ENCODE data around the gene OR2A42.
"Not testable (repeated sequence)": the region's sequence is repeated elsewhere in the genome, so short reads cannot be mapped to it uniquely, and the experiment has no call there.

OR2A42 gene

DNA sequence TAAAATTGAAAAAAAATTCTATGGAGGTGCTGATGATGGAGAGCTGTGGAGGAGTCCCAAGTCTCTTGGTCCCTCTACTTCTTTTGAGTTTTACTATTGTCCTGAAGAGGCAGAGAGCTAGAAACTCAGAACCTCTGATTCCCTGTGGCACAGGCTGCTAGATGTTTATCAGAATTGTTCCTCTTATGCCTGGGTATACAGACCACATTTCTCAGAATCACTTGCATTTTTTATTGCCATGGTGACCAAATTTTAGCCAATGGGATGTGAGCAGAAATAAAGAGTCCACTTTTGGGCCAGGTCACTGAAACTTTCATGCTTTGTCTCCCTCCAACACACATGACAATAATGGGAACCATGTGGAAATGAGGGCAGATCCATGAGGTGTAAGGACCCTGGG lies 15.7 kb downstream of the OR2A42 start:
- not testable (repeated sequence) for DNase-seq (ENCODE audit: low read depth in 2 of 2)

DNA sequence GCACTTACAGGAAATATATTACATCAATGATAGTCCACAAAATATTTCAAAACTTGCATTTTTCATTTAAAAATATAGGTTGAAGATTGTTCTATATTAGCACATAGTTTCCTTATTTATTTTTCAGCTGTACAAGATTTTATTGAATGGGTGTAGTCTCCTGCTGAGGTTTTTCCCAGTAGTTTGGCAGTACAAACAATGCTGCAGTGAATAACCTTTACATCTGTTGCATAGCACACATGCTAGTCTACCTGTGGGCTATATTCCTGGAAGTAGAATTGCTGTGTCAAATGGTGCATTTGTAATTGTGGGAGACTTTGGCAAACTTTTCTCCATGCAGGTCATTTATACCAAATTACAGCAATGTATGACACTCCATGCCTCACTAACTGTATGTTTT lies 18.9 kb downstream of the OR2A42 start:
- not testable (repeated sequence) for DNase-seq (ENCODE audit: low read depth in 2 of 2)

DNA sequence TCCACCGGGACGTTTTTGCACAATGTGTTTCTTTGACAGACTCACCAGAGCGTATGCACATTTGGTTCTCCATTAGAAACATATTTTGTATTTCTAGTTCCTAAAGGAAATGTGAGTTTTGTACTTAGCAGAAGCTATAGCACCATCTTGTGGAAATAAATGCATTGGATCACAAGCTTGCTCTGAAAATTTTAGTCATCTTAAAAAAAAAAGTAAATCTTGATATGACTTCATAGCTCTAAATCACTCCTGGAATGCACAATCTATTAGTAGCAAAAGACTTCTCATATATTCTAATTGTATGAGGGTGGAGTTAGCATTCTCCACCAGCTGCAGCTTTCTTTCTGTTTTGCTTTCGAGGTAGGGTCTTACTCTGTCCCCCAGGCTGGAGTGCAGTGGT lies 20.3 kb downstream of the OR2A42 start:
- not testable (repeated sequence) for DNase-seq (ENCODE audit: low read depth in 2 of 2)

DNA sequence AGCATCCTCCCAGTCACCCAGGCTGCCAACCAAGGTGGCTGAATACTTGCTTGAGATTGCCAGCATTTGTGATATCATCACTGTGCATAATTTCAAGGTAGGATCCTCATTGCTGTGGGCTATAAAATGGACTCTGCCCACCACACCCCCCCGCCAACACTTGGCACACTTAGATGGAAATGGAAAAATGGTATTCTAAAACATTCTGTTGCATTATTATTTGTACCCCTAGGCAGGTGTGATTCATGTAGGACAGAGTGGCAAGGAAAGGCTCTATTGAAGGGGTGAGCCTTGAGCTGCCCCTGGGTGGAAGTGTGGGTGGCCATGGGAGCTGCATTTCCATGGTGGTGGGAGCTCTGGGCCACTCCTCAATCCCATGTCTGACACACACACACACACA lies 20.8 kb downstream of the OR2A42 start:
- DNase-seq (ENCODE audit: low read depth in 2 of 2) = not testable (repeated sequence)

DNA sequence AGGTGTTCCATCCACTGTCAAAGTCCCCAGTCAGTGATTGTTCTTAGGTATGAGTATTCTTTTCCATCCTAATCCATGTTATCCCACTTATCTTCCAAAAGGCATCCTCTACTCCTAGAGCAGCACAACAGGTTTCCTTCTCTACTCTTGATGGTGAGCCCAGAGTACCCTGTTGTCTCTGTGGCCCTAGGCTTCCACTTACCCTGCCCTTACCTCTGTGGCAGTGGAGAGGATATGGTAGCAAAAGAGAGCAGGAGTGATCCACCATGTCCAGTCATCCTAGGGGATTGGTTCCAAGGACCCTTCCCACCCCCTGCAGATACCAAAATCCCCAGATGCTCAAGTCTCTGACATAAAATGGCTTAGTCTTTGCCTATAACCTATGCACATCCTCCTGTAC lies 22.2 kb downstream of the OR2A42 start:
- DNase-seq (ENCODE audit: low read depth in 2 of 2) = not testable (repeated sequence)

DNA sequence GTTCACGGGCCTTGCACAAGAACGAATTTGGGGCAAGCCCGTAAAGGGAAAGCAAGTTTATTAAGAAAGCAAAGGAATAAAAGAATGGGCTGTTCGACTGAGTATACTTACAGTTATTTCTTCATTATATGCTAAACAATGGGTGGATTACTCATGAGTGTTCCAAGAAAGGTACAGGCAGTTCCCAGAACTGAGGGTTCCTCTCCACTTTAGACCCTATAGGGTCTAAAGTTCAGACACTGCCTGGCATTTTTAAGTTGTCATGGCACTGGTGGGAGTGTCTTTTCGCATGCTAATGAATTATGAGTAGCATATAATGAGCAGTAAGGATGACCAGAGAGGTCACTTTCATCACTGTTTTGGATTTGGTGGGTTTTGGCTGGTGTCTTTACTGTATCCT lies 34.1 kb downstream of the OR2A42 start:
- not testable (repeated sequence) for DNase-seq (ENCODE audit: low read depth in 2 of 2)

DNA sequence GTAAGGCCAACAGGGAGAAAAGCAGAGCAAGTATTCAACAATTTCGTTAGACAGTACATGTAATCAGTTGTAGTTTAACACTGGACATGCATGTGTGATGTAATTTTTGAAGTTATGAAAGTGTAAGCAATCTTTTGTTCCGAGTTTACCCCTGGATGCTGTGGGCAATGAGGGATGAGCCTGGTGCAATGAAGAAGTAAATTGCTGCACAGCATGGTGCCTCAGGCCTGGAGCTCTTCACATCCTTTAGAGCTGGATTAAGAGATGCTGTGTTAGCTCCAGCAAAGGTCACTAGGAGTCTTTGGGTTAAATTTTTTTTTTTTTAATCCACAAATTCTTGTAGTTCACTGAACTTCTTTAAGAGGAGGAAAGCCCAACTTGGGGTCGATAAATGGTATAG lies 36.3 kb downstream of the OR2A42 start:
- not testable (repeated sequence) for DNase-seq (ENCODE audit: low read depth in 2 of 2)

DNA sequence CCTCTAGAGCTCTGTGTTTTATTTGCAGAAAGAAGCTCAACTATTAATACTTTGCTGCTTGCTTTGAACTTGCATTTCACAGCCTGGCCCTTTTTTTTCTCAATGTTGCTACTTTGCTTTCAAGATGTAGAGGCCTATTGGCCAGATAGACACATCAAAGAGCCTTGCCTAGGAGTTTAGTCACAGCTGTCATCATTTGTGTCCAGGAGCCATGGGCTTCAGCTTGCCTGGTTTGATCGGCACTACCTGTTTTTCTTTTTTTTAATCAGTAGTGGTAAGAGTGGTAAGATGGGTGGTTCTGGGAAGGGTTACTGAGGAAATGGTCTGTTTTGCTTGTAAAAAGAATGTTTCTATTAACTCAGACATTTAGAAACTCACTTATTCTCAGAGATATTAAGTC lies 37.4 kb downstream of the OR2A42 start:
- DNase-seq (ENCODE audit: low read depth in 2 of 2) = not testable (repeated sequence)

DNA sequence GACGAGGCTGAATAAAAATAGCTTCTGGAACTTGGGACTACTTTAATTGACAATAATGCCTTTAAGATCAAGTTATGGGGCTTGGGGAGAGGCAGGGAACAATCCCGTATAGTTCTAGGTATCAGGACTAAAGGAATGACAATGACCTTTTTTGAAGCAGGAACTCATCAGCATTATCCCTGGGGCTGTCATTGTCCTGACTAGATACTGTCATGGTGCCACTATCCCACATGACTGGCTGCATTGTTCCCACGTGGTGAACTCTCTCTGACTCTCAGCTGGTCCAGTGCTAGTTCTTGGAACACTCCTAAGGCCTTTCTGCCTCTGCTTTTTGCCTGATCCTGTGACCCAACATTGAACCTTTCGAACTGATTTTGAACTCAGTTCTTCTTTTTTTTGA lies 40.5 kb downstream of the OR2A42 start:
- DNase-seq (ENCODE audit: low read depth in 2 of 2) = not testable (repeated sequence)

DNA sequence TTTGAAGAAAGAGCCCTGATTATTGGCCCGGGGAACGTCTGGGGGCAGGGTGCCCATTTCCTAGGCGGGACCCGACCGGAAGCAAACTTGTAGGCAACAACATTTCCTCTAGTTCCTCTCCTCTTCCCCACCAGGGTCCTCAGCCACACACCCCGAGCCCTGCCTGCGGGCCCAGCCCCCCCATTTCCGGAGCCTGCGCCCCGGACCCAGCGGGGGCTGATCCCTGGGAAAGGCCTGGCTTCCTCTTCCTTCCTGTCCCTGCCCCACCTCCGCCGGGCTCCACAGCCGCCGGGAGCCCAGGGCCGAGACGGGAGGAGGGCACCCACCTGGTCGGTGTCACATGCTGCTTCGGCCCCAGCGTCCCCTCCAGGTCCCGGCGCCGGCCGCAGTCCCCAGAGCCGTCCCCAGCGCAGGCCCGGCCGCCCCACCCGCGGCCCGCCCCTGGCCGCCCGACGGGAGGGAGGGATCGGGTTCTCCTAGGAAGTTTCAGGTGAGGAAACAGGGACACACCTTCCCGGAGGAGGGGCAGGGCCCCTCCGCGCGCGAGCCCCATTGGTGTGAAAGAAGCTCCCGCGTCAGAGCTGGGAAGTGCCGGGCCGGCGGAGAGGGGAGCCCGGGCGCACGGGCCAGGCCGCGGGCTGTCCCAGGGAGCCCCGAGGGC lies 44.1 kb downstream of the OR2A42 start, which contains the start of gene ARHGEF35:
TSS of gene ARHGEF35 (minus strand) at position 622 of the 661 bp plus-strand sequence. CDS start 7,450 bp downstream, outside the sequence.
- not testable (repeated sequence) for DNase-seq (ENCODE audit: low read depth in 2 of 2)

DNA sequence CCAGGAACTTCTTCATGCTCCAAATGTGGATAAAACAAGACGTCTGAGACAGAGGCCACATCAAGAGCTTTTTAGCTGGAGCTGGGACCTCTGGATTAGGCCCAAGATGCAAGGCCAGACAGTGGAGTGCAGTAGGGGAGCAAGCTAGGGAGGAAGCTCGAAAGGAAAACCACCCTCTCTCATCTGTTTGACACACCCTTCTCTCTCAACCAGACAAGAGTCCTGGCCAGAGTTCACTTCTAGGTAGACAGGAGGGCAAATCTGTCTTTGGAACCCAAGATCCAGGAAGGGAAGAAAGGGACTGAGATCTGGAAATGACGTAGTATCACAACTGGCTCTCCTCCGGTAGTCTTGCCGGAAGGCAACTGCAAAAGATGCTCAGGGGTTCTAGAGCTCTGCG lies 45.0 kb downstream of the OR2A42 start:
- not testable (repeated sequence) for DNase-seq (ENCODE audit: low read depth in 2 of 2)

DNA sequence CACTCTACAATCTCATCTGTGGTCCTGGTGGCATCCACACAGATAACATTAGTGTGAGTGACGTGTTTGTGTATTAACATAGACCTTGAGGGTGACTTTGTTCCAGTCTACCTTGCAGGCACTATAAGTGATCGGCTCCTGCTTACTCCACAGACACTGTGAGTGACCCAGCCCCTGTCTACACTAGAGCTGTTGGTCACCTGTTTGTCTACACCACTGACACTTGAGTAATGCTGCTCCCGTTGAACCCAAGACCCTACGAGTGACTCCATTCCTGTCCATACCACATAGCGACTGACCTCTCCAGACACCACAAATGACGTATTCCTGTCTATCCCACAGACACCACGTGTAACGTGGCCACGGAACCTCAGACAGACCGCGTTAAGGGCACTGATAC lies 45.6 kb downstream of the OR2A42 start:
- not testable (repeated sequence) for DNase-seq (ENCODE audit: low read depth in 2 of 2)

DNA sequence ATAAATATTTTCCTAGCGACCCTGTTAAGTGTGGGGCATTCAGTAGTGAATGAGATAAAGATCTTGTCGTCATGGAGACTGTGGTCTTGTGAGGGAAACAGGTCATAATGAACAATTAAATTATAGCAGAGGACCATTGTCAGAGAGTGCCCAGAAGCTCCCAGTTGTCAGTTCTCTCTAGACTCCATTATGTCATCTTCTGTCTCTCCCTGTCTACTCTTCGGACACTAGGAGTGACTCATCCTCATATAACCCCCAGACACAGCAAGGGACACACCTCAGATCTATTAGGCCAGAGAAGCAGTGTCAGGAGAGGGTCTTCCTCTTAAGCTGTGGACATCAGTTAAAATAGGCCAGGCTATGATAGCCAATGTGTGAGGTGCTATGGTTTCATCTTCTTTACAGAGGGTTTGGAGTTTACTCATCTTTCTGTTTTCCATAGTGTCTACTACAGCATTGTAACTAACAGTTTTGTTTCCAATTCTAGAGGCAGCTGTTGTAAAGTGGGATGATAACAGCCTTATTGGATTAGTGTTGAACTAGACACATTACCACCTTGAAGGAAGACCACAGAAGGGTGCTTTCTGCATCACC lies 50.7 kb downstream of the OR2A42 start:
- DNase-seq (ENCODE audit: low read depth in 2 of 2) = not testable (repeated sequence)

DNA sequence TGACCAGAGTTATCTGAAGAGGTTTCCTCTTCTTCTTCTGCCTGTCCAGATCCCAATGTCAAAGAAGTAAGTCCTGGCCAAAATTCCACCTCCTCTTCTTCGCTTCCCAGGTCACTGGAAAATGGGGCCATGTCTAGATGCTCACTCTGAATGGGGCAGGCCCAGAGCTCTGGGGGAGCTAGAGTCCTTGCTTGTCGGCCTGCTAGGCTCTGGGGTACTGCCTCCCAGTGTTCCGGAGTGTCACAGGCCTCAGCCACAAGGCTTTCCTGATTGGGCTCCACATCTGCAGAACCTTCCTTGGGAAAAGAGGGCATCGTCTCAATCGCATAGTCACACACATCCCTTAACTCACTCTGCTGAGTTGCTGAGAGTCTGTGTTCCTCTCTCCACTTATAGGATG lies 51.6 kb downstream of the OR2A42 start:
- not testable (repeated sequence) for DNase-seq (ENCODE audit: low read depth in 2 of 2)

DNA sequence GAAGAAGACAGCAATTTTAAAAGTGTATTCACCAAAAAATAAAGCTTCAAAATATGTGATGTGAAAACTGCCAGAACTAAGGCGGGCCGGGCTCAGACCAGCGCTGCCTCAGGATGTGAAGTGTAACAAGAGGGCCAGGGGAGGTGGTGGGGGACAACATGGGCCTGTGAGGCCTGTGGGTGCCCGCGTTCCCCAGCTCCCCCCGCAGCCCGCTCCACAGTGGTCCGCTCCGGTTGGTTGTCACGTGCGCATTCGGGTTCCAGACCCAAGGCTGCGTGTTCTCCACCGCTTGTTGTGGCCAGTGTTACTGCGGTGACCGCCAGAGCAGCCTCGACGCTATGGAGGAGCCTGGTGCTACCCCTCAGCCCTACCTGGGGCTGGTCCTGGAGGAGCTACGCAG lies 56.2 kb downstream of the OR2A42 start, which contains the start of gene CTAGE4:
TSS of gene CTAGE4 (plus strand) at position 301 of the 400 bp plus-strand sequence. CDS start at position 339, 38 bp downstream.
- not testable (repeated sequence) for DNase-seq (ENCODE audit: low read depth in 2 of 2)

DNA sequence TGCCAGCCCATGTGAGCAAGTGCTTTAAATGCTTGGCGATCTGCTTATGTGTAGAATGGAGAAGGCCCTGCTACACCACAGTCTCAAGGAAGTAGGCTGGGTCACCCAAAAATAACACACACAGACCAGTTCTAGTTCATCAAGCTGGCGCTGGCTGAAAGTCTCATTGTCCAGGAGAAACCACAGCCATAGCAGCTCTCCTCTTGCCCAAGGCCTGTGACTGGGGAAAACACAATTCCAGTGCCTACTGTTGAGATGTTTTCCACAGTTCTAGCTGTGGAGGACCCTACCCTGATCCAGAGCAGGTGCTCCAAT lies 60.3 kb downstream of the OR2A42 start:
- DNase-seq (ENCODE audit: low read depth in 2 of 2) = not testable (repeated sequence)

DNA sequence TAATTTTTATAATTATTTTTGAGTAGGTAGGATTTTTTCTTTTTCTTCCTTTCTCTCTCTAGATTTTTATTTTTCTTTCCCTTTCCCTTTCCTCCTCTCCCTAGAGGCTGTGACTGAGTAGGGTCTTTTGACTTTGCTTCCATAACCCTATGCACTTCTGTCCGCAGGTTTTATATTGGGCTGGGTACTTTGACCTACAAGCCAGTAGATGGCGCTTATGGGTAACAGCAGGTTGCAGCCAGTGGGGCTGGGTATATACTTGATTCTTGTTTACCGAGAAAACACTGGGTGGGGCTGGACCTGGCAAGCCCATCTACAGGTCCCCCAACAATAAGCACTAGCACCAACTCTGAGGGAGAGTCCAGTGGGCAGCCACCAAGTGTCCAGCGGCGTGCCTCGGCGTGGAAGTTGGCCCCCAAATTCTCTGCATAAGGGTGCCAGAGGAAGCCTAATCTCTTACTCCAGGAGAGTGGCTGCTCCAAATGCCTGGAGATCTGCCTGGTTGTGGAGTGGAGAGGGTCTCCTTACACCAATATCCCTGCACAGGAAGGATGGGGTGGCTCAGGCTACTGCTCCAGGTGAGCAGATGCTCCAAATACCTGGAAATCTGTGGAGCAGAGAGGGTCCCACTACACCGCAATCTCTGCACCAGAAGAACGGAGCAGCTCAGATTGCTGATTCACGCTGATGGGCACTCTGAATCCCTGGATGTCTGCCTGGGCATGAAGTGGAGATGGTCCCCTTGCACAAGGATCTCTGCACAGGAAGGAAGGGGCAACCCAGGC lies 60.8 kb downstream of the OR2A42 start:
- not testable (repeated sequence) for DNase-seq (ENCODE audit: low read depth in 2 of 2)

Data from stimulated activated CD8-positive, alpha-beta memory T cell treated with anti-CD3 and anti-CD28 coated beads, Interleukin-2, amount 100 ng/mL, for 1 hour (primary cell).